HG02763 (cell line): Measurements from ENCODE around the gene MRTFA.
"Not testable (repeated sequence)": the region's sequence is repeated elsewhere in the genome, so short reads cannot be mapped to it uniquely, and the experiment has no call there.

ENCODE experiments used
- ATAC-seq: cut with Tn5 transposase; IDR thresholded peaks from one replicate; pipeline ENCODE4 v1.9.1; 2021; ENCODE audit warnings: mild to moderate bottlenecking, moderate library complexity; ENCODE audit not compliant: unreplicated experiment

MRTFA gene

DNA sequence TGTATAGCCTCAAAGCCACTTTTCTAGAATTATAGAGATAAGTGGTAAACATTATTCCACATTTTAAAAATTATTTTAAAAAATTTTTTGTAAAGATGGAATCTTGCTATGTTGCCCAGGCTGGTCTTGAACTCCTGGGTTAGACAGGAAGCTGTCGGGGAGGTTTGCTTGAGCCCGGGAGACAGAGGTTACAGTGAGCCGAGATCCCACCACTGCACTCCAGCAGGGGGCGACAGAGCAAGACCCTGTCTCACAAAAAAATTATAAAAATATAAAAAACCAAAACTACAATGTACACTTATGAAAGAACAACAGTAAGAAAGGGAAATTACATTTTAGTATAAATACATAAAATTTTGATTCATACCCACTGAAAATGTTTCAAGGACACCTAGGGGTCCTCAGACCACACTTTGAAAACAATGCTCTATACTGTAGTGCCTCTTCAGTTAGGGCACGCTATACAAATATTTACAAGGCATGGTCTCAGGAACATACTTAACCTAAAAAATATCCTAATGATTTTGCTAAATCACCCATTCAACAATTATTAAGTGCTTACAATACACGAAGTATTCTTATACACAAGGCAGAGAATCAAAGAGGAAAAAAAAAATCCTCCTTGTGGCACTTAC, 111.2 kb downstream of the MRTFA start:
- no peak for ATAC-seq

GRCh38 chr22:40524392-40525249, 111.9 kb downstream of the MRTFA start:
- no peak for ATAC-seq

DNA sequence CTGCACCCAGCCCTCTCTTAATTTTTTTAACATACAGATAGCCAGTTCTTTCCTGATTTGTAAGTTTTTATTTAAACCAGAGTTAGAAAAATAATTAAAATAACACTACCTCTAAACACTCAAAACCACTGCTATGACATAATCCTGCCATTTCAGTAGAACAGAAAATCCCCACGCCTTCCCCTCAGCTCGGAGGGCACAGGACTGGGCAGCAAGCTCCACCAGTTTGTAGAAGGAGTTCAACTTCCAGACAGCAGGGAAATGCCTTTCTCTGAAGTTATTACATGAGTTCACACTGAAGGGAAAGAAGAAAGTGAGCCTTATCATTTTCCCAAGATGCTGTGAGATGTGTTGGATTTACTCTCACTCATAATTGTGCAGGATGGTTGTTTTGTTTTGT, 114.4 kb downstream of the MRTFA start:
- no peak for ATAC-seq

- ATAC-seq: no peak
Measured at GRCh38 chr22:40521046-40521445, 115.5 kb downstream of the MRTFA start.

DNA sequence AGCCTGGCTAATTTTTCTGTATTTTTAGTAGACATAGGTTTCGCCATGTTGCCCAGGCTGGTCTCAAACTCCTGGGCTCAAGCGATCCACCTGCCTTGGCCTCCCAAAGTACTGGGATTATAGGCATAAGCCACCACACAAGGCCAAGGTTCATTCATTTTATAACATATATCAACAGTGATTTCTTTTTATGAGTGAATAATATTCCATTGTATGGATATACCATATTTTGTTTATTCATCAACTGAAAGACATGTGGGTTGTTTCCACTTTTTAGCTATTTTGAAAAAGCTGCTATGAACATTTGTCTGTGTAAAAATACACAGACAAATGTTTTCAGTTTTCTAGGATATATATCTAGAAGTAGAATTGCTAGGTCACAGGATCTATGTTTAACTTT, 116.0 kb downstream of the MRTFA start:
- no peak for ATAC-seq

DNA sequence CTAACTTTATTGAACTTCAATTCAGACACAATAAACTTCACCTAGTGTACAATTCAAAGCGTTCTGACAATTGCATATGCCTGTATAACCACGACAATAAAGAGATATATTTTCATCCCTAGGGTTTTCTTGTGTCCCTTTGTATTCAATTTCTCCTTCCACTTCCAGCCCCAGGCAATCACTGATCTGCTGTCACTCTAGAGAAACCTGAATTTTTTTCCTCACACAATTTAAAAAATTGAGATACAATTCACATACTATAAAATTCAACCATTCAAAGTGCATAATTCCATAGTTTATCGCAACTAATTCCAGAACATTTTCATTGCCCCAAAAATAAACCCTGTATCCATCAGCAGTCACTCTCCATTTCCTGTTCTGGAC, 116.6 kb downstream of the MRTFA start:
- no peak for ATAC-seq

DNA sequence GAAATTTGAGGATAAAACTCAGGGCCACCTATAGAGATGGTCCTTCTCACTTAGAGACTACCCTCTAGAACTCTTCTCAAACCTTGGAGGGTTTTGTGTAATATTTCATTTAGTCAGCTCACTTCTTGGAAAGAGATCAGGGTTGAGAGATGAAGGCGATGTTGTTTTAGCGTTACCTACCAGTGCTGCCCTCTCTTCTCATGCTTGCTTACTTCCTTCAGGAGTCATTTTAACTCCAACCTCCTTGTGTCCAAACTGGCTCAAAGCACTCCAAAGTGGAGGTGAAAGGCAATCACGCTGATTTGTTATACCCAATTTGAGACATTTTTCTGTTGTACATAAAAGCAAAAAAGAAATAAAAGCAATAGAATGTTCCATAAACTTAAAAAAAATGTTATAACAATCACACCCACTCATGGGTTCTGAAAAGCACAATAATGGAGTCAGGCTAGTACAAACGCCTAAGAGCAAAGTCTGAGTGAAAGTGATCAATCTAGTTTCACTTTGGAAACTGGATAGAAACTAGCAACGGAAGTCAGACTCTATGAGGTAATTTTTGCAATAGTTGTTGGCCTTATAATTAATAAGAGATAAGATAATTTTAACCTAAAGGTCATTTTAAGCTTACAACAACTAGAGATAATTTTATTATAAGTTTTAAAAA, 117.1 kb downstream of the MRTFA start:
- no peak for ATAC-seq

DNA sequence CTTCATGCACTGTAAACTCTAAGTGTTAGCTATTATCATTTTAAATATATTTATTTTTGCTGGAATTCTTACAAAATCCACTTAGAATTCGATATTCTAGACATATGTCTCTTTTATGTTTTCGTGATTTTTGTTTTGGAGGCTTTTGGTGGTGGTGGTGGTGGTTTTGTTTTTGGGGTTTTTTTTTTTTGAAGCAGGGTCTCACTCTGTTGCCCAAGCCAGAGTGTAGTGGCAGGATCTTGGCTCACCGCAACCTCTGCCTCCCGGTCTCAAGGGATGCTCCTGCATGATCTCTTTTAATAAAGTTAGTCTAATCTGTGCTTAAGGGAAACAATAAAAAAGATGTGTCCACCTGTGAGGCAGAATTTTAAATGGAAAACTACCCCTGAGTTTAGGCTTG, 117.7 kb downstream of the MRTFA start:
- ATAC-seq: no peak

DNA sequence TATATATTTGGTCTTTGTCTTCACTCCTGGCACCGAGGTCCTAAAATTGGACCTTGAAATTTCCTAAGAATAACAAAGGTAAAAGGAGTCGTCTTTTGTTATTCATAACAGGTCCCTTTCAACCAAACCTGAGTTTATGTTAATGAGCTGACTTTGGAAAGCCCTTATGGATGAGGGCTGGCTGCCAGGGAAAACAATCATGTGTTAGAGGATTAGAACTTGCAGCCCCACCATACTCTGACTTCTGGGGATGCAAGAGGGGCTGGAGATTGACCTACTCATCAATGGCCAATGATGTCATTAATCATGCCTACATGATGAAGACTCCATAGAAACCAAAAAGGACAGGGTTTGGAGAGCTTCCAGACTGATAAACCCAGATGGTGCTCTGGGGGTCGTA, 118.9 kb downstream of the MRTFA start:
- no peak for ATAC-seq

GRCh38 chr22:40516416-40516815, 120.1 kb downstream of the MRTFA start:
- ATAC-seq: no peak

DNA sequence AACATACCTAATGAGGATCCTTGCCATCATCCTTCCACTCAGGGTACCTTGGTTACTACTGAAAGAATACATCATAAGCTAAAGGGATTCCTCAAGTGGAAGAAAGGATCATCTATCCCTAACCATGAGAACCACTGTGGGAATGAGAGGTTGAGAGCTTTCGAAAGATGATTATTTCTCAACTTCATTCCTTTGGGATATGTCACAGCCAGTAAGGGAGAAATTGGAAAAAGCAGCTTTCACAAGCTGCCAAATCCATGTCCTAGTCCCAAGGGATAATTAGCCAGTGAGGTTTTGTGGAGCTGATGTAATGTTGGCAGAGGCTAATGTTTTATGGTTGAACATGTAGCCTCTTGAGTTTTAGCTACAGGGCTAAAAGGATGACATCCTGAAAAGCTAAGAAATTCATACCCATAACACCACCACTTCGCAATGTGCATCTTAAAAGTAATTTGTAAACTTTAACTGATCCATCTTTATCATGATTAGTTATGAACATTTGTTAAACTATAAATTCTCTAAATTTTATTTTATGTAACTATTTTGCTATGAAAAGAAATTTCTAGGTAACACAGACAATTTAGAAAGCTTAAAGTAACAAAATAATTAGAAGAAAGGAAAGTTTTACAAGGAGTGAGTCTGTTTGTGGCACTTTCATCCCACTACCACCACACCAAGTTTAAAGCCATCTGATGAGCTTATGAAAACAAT, 123.9 kb downstream of the MRTFA start:
- ATAC-seq: no peak

DNA sequence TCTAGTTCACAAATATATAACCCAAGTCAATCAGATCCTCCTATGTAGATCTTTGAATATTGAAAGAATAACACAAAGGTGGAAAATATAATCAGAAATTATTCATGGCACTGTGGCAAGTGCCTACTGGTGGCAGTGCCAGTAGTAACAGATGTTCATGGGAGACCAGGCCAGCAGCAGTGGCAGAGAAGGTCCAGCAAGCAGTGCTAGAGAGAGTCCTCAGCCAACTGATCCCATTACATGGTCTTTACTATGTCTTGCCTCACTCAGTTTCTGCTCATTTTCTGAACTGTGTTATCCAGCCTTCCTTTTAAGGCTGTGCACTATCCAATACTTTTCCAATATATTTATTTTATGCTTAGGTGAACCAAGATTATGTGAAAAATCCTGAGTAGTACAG, 124.9 kb downstream of the MRTFA start:
- no peak for ATAC-seq

- no peak for ATAC-seq
Measured at GRCh38 chr22:40510631-40511364, 125.7 kb downstream of the MRTFA start.

GRCh38 chr22:40509401-40510134, 127.0 kb downstream of the MRTFA start:
- no peak for ATAC-seq

- ATAC-seq: not testable (repeated sequence)
Measured at GRCh38 chr22:40508046-40508445, 128.5 kb downstream of the MRTFA start.

GRCh38 chr22:40507491-40507890, 129.0 kb downstream of the MRTFA start:
- ATAC-seq: no peak

DNA sequence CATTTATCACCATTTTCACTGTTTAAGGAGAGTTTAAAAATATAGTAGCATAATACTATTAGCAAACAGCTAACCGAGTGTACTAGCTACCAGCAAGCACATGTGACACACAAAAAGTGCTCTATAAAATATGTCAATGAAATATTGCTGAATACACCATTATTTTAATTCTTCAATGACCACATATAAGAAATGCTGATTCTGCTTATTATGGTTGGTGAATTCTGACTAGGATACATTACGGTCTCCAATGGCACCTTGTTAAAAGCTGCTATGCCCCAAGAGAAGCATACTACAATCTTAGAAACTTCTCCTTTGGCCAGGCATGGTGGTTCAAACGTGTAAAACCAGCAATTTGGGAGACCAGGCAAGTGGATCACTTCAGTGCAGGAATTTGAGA, 129.8 kb downstream of the MRTFA start:
- ATAC-seq: no peak

DNA sequence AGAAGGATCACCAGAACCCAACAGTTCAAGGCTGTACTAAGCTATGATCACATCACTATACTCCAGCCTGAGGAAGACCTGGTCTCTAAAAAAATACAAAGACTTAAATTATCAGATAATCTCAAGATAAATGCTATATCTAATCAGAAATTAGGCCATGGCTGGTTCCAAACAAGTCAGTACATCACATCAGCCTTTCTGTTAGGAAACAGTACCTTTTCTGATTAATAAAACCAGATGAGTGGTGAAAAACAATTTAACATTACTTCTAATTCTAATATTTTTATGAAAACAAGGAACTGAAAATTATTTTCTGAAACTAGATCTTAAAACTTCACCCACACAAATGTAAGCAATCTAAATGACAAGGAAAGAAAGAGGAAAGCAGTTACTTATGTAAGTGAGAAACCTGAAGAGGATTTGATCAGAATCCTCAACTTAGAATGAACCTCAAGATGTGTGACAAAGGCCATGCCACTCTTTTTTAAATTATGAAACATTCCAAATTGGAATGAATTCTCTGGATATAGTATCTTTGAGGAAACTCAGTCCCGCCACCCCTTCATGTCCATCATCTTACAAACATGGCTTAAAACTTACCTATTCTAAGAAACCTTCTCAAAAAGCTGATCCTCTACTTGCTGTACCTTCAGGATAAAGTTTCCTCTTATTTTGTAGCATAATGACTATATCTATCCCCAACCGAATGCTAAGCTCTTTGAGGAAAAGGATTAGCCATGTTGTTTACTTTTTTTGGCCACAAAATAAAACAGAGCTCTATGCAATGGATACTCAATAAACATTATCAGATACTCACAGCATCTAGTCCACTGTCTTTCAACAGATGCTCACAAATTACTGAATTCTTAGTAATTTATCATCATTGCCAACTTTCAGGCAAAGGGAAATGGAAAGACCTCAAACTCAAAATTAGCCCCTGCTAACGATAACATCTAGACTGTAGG, 132.0 kb downstream of the MRTFA start:
- ATAC-seq: no peak

DNA sequence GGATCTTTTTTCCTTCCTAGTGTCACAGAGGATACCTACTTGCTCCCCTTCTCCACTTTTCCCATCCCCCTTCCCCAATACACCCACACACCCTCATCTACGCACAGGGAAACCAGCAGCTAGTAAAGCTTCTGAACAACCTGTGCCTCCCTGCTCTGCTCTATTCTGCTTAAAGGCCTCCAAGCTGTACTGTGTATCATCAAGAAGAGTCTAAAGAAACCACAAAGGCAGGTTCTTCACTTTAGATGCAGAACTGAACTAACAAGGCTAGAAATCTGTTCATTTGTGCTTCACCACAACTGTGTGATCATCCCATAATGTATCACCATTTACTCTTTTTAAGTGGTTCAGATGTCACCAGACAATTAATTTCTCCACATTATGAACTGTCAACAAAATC, 133.6 kb downstream of the MRTFA start:
- ATAC-seq: no peak
